Epithelial cell of esophagus (primary cell): Measurements from ENCODE around the gene BMP6.

Source experiments
- DNase-seq: peaks from one replicate; pipeline ENCODE4 v3.0.0; 2010; ENCODE audit warnings: low read depth
- H3K4me3 ChIP-seq: 2 replicates; pipeline ENCODE4 v1.5.1; 2011; ENCODE audit warnings: mild to moderate bottlenecking, low read length, control low read depth
- TF ChIP-seq, protein P1 (sequence below): IDR thresholded peaks from 2 replicates; pipeline ENCODE4 v1.5.1; 2011; ENCODE audit warnings: low read depth, mild to moderate bottlenecking, low read length, control low read depth, inconsistent platforms; ENCODE audit not compliant: insufficient read depth; ENCODE audit errors: missing control alignments

Gene BMP6

GRCh38 chr6:7726416-7727085, 652 bp downstream of the BMP6 start:
- TF ChIP-seq, protein P1, sequence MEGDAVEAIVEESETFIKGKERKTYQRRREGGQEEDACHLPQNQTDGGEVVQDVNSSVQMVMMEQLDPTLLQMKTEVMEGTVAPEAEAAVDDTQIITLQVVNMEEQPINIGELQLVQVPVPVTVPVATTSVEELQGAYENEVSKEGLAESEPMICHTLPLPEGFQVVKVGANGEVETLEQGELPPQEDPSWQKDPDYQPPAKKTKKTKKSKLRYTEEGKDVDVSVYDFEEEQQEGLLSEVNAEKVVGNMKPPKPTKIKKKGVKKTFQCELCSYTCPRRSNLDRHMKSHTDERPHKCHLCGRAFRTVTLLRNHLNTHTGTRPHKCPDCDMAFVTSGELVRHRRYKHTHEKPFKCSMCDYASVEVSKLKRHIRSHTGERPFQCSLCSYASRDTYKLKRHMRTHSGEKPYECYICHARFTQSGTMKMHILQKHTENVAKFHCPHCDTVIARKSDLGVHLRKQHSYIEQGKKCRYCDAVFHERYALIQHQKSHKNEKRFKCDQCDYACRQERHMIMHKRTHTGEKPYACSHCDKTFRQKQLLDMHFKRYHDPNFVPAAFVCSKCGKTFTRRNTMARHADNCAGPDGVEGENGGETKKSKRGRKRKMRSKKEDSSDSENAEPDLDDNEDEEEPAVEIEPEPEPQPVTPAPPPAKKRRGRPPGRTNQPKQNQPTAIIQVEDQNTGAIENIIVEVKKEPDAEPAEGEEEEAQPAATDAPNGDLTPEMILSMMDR = no peak
- peak overlapping the region; percentile 45 for H3K4me3 ChIP-seq
- DNase-seq = peak; percentile 23

- DNase-seq = peak; percentile 16
- peak overlapping the region; percentile 8 for H3K4me3 ChIP-seq
- TF ChIP-seq, protein P1 = no peak
Measured at GRCh38 chr6:7727086-7727945, 1.4 kb downstream of the BMP6 start.

DNA sequence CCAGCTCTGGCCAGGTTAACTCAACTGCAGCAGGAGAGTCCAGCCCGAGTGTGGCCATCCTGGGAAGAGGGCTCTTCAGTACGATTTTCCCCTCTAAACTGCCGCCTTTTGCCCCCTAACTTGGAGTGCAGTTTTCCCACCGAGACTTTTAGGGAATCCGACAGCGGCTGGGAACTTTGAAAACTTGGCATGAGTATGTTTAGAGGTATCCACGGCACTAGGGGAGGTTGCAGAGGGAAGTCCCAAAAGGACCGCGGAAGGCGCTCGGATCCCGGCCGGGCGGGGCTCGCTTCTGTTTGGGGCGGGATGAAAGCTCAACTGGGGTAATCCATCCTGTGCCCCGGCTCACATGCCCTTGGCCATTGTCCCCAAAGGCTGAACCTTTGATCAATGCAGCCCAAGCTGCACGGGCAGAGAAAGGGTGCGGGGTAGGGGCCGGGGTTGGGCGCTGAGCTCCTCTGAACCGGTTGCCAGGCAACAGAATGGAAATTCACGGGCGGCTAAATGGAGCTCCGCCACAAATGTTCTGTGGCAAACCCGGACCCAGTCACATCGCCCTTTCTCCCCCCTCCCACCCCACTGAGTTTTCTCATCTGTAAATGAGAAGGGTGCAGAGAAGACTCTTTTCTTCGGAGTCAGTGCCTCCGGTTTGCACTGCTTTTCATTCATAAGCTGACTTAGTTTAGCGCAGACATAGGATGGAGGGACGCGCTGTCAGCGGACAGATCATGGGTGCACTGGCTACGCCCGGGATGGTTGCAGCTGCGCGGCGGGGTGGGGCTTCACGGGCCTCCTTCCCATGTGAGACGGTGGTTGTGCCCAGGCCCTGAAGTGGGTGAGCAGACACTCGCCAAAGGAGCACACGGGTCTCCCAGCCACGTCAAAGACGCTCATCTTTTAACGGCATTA, 2.3 kb downstream of the BMP6 start:
- TF ChIP-seq, protein P1 = no peak
- peak; percentile 19 for DNase-seq
- peak overlapping the region; percentile 0 for H3K4me3 ChIP-seq

DNA sequence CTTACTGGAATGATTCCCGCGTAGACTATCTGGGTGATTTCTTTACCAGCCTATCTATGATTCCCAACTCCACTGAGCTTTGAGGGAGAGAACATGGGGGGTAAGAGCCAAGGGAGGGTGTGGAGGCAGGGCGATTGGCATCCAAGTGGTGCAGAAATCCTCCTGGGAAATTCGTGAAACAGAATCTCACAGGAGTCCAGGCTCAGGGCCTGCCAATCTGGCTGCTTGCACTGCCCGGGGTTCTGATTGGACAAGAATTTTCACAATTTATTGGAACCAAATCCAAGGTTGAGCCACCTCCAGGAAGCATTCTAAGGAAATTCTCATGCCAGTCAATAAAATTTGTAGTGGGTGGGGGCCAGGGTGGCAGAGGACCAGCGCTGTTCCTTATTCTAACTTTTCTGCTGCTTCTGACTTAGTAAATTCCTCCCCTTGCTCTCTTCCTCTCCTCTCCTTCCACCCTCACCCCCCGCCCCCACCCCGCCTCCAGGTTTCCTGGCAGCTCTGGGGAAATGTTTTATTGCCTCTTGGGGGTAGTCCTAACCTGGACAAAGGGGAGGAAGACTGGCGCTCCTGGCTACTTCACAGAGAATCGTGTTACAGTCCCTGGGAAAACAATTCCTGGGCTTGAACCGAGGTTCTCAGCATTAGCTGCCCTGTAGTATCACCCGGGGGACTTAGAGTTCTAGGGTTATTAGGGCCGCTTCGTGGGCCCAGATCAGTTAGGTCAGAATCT, 3.1 kb downstream of the BMP6 start:
- H3K4me3 ChIP-seq = no peak overlapping the region
- no peak for DNase-seq
- TF ChIP-seq, protein P1 = no peak

- no peak overlapping the region for H3K4me3 ChIP-seq
- no peak for DNase-seq
- TF ChIP-seq, protein P1 = no peak
Measured at GRCh38 chr6:7730001-7730783, 4.3 kb downstream of the BMP6 start.

DNA sequence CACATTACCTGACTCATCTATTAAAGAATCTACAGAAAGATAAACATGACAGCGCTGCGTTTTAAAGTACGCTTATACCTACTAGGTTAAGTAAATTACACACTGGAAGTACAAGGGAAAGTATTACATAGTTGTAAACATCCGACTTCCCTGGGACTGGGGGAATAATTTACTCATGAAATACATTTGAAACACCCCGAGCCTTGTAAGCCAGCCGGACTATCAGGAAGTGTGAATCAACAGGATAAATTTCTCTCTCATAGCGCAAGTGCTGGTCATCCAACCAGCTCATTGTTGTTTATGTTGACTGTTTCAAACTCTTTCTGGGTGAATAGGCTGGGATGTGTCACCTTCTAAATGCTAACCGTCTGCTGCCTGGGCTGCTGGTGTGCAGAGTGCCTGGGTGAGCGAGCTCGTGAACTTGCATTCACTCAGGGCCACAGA, 4.9 kb downstream of the BMP6 start:
- DNase-seq = peak; percentile 95
- TF ChIP-seq, protein P1 = no peak
- H3K4me3 ChIP-seq = no peak overlapping the region
